SK-N-SH (cell line): ENCODE data around the gene CACNA1G. TPM values are rescaled to one million over a fixed set of nuclear protein-coding genes. Genes with fewer than 3 reads are reported as not detected.

Source experiments
- CTCF ChIA-PET: fragments of 300-600, 350-600 bp; formaldehyde crosslinking; extraction: SDS; loops from one replicate; lab custom pipeline; 2021; lab: Yijun Ruan, JAX
- POLR2A ChIA-PET: fragments of 350-600 bp; sonication (Branson Sonifier 250); formaldehyde crosslinking; extraction: SDS; loops from one replicate; lab custom pipeline; 2020; ENCODE audit warnings: antibody characterized with exemption, inconsistent platforms; lab: Yijun Ruan, JAX
- DNase-seq: peaks from one replicate; pipeline ENCODE4 v3.0.0; 2012
- H2AFZ ChIP-seq: fragments of 200-600 bp; sonication (generic); 2 replicates; pipeline ENCODE4 v1.8.1; 2016; ENCODE audit warnings: antibody characterized with exemption, mild to moderate bottlenecking, low read depth
- H3F3A ChIP-seq: fragments of 200-600 bp; sonication (generic); replicated peaks from 2 replicates; pipeline ENCODE3; 2016; ENCODE audit warnings: antibody characterized with exemption, mild to moderate bottlenecking; ENCODE audit not compliant: insufficient read depth
- H3K27ac ChIP-seq, 2 experiments: fragments of 200-500 bp in 1 of 2; fragments of 200-600 bp in 1 of 2; sonication (Bioruptor generic) in 1 of 2; sonication (generic), shearing (Covaris generic) in 1 of 2; 2 replicates each; pipeline versions ENCODE4 v1.5.1 to v1.6.1; 2014 to 2016; ENCODE audit warnings: low read depth in 2 of 2, inconsistent platforms in 1 of 2, low read length in 1 of 2, mild to moderate bottlenecking in 1 of 2, mixed read lengths in 1 of 2
- H3K27me3 ChIP-seq: fragments of 200-600 bp; sonication (generic), shearing (Covaris generic); 2 replicates; pipeline ENCODE4 v1.6.1; 2016; ENCODE audit warnings: mixed run types; ENCODE audit not compliant: insufficient read depth
- H3K36me3 ChIP-seq, 2 experiments: fragments of 200-500 bp in 1 of 2; fragments of 200-600 bp in 1 of 2; sonication (Bioruptor generic) in 1 of 2; sonication (generic) in 1 of 2; replicated peaks in 1 of 2; 2 replicates each; pipeline versions ENCODE3 to v1.5.1; 2014 to 2016; ENCODE audit warnings: low read length in 1 of 2, mild to moderate bottlenecking in 1 of 2; ENCODE audit not compliant: insufficient read depth in 2 of 2, control insufficient read depth in 1 of 2
- H3K4me1 ChIP-seq, 2 experiments: fragments of 200-500 bp in 1 of 2; fragments of 200-600 bp in 1 of 2; sonication (Bioruptor generic) in 1 of 2; sonication (generic), shearing (Covaris generic) in 1 of 2; 2 replicates each; pipeline versions ENCODE4 v1.5.1 to v1.6.1; 2014 to 2016; ENCODE audit warnings: low read depth in 1 of 2, low read length in 1 of 2, mixed run types in 1 of 2; ENCODE audit not compliant: insufficient read depth in 2 of 2, control insufficient read depth in 1 of 2
- H3K4me2 ChIP-seq: fragments of 200-600 bp; sonication (generic), shearing (Covaris generic); 2 replicates; pipeline ENCODE4 v1.6.1; 2017; ENCODE audit warnings: mixed run types
- H3K4me3 ChIP-seq, 2 experiments: fragments of 200-500 bp in 1 of 2; fragments of 200-600 bp in 1 of 2; sonication (Bioruptor generic) in 1 of 2; sonication (generic), shearing (Covaris generic) in 1 of 2; 2 replicates each; pipeline versions ENCODE4 v1.5.1 to v1.8.1; 2014 to 2016; ENCODE audit warnings: low read depth in 2 of 2, inconsistent platforms in 1 of 2, low read length in 1 of 2, mild to moderate bottlenecking in 1 of 2, mixed read lengths in 1 of 2, moderate library complexity in 1 of 2
- H3K79me2 ChIP-seq: fragments of 200-600 bp; sonication (generic); 2 replicates; pipeline ENCODE4 v1.8.1; 2017; ENCODE audit warnings: mild to moderate bottlenecking; ENCODE audit not compliant: insufficient read depth
- H3K9ac ChIP-seq: fragments of 200-600 bp; sonication (generic); 2 replicates; pipeline ENCODE4 v1.6.1; 2017; ENCODE audit warnings: mixed run types
- H3K9me2 ChIP-seq: fragments of 200-600 bp; sonication (generic); 2 replicates; pipeline ENCODE4 v1.6.1; 2017; ENCODE audit warnings: mixed run types
- H3K9me3 ChIP-seq: fragments of 200-600 bp; sonication (generic); 2 replicates; pipeline ENCODE4 v1.6.1; 2017; ENCODE audit warnings: mixed run types, mild to moderate bottlenecking, moderate library complexity
- H4K20me1 ChIP-seq: fragments of 200-600 bp; sonication (generic); 2 replicates; pipeline ENCODE4 v1.6.1; 2017; ENCODE audit warnings: mild to moderate bottlenecking, mixed run types; ENCODE audit not compliant: insufficient read depth
- CHD2 ChIP-seq: fragments of 150-350 bp; IDR thresholded peaks from 2 replicates; pipeline ENCODE4 v1.6.1; 2018; ENCODE audit warnings: low read length; ENCODE audit not compliant: partially characterized antibody
- ELF1 ChIP-seq: IDR thresholded peaks from 2 replicates; pipeline ENCODE4 v1.4.0; 2012
- EP300 ChIP-seq, 2 experiments: IDR thresholded peaks; 2 replicates each; pipeline versions ENCODE4 v1.4.0 to v1.6.1; 2012; ENCODE audit warnings: borderline replicate concordance in 1 of 2, low read depth in 1 of 2, low read length in 1 of 2
- EZH2phosphoT487 ChIP-seq: fragments of 200-600 bp; sonication (generic); IDR thresholded peaks from 2 replicates; pipeline ENCODE4 v1.6.1; 2017; ENCODE audit warnings: low read depth, mixed run types, mild to moderate bottlenecking, antibody characterized with exemption, moderate library complexity, borderline replicate concordance
- FOXJ3 ChIP-seq: sonication (generic); formaldehyde crosslinking; IDR thresholded peaks from 2 replicates; pipeline ENCODE4 v1.5.1; 2020; ENCODE audit warnings: mild to moderate bottlenecking, missing genetic modification reagents
- GABPA ChIP-seq: IDR thresholded peaks from 2 replicates; pipeline ENCODE4 v1.4.0; 2012; ENCODE audit warnings: low read depth, mild to moderate bottlenecking
- GATA2 ChIP-seq: sonication (generic); formaldehyde crosslinking; IDR thresholded peaks from 2 replicates; pipeline ENCODE4 v1.5.0; 2020; ENCODE audit warnings: mild to moderate bottlenecking, missing genetic modification reagents
- JUND ChIP-seq: IDR thresholded peaks from 2 replicates; pipeline ENCODE4 v1.4.0; 2012
- RAD21 ChIP-seq: IDR thresholded peaks from 2 replicates; pipeline ENCODE4 v1.6.1; 2012; ENCODE audit warnings: mild to moderate bottlenecking, low read length
- RCOR1 ChIP-seq: fragments of 150-350 bp; IDR thresholded peaks from 2 replicates; pipeline ENCODE4 v1.6.1; 2017; ENCODE audit warnings: antibody characterized with exemption, low read length
- RXRA ChIP-seq: IDR thresholded peaks from 2 replicates; pipeline ENCODE4 v1.4.0; 2012; ENCODE audit warnings: low read depth, mild to moderate bottlenecking, borderline replicate concordance
- SMC3 ChIP-seq: IDR thresholded peaks from 2 replicates; pipeline ENCODE4 v1.6.1; 2012; ENCODE audit warnings: low read depth, low read length, improper control_type of control experiment
- TCF12 ChIP-seq: IDR thresholded peaks from 2 replicates; pipeline ENCODE4 v1.4.0; 2012
- TEAD4 ChIP-seq: IDR thresholded peaks from 2 replicates; pipeline ENCODE4 v1.4.0; 2012; ENCODE audit warnings: mild to moderate bottlenecking, borderline replicate concordance; ENCODE audit not compliant: insufficient read depth
- YY1 ChIP-seq: IDR thresholded peaks from 2 replicates; pipeline ENCODE4 v1.4.0; 2012; ENCODE audit warnings: low read depth, mild to moderate bottlenecking
- WGBS: methylation state at CpG from one replicate; pipeline ENCODE4 v1.1.6; 2017; ENCODE audit warnings: low lambda C conversion rate; 5-methylcytosine and 5-hydroxymethylcytosine counted together
- polyA plus RNA-seq, 3 experiments: library from polyadenylated mRNA; depleted of rRNA; stranded (reverse); fragments of >200 nt; gene quantifications; 2 replicates each; pipeline ENCODE4 v1.2.3, GENCODE V29; 2012
- TF ChIP-seq, protein P1 (sequence below): fragments of 200-600 bp; sonication (generic); IDR thresholded peaks from 2 replicates; pipeline ENCODE4 v1.6.1; 2017; ENCODE audit warnings: antibody characterized with exemption, mild to moderate bottlenecking, moderate library complexity
- TF ChIP-seq, protein P2 (sequence below): IDR thresholded peaks from 2 replicates; pipeline ENCODE4 v1.6.1; 2012; ENCODE audit warnings: mild to moderate bottlenecking, low read depth, low read length, moderate library complexity
- TF ChIP-seq, protein P3 (sequence below): IDR thresholded peaks from 2 replicates; pipeline ENCODE4 v1.4.0; 2012; ENCODE audit warnings: low read depth, borderline replicate concordance
- TF ChIP-seq, protein P4 (sequence below): IDR thresholded peaks from 2 replicates; pipeline ENCODE4; 2012

CACNA1G gene
- polyA plus RNA-seq, 1 of the 3 experiments (the other 2 are of a cell fraction), result 0.21 TPM

DNA sequence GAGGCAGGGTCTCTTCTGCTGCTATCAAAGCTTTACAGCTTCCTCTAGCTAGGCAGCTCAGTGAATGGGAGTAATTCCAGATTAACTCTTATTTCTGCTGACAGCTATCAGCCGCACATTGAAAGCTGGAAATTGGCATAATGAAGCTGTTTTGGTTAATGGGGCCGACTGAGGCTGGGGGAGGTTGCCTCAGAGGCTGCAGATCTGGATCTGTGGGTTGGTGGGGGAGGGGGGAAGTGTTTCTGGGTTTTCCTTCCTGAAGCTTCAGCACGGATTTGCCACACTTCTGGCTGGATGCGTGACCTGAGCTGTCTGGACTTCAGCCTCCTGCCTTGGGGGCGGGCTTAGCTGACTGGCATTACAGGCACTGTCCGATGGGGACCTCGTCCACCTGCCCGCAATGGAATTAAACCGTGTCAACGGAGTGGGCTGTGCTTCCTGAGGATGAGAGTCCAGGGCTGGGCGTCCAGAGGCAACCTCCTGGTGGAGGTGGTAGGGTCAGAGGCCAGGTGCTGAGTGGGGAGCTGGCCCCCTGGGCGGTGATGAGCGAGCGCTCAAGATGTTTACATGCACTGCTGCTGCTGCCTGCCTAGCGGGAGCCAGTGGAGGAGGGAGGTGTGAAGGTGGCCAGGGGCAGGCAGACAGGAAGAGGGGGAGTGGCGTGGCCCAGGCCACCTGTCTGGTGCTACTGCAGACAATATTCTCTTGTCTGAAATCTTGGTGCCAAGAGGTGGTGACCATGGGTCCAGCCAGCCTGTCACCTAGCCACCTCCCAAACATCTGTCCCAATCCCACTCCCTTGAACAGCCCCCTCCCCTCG is 67.5 kb downstream of the CACNA1G start:
- no peak overlapping the region for H3K4me2 ChIP-seq

DNA sequence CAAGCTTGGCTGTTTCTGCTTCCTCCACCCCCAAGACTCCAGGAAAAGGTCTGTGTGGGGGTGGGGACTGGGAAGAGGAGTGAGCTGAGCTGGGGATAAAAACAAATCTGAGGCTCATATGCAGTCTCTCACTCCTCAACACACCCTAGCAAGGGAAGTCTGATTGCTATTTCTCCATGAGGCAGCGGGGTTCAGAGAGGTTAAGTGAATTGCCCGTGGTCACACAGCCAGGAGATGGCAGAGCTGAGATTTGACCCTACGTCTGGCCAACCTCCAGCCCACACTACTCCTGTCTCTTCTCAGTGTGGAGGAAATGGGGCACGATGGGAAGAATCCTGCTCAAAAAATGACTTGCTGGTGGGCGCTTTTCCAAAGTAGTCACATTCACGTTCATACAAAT is 69.4 kb downstream of the CACNA1G start:
- Histone ChIP-seq H3K4me1 (peaks cover 13 to 46% of the 10 kb centered on the region in 2 experiments), H3K27ac (no peak overlapping the region), H3K4me3 (no peak overlapping the region), H3K27me3 (no peaks in the 10 kb centered on the region), H3K36me3 (no peaks in the 10 kb centered on the region), H4K20me1 (no peaks in the 10 kb centered on the region), H3K9me2 (no peaks in the 10 kb centered on the region), H3K79me2 (peaks cover 2% of the 10 kb centered on the region), H3K4me2 (no peak overlapping the region), H3K9me3 (no peaks in the 10 kb centered on the region), H3K9ac (no peak overlapping the region), H3F3A (peaks cover 11% of the 10 kb centered on the region), H2AFZ (no peak overlapping the region)
- POLR2A ChIA-PET, result no interaction called here
- no peak for TF ChIP-seq CHD2
- TF ChIP-seq, protein P1, sequence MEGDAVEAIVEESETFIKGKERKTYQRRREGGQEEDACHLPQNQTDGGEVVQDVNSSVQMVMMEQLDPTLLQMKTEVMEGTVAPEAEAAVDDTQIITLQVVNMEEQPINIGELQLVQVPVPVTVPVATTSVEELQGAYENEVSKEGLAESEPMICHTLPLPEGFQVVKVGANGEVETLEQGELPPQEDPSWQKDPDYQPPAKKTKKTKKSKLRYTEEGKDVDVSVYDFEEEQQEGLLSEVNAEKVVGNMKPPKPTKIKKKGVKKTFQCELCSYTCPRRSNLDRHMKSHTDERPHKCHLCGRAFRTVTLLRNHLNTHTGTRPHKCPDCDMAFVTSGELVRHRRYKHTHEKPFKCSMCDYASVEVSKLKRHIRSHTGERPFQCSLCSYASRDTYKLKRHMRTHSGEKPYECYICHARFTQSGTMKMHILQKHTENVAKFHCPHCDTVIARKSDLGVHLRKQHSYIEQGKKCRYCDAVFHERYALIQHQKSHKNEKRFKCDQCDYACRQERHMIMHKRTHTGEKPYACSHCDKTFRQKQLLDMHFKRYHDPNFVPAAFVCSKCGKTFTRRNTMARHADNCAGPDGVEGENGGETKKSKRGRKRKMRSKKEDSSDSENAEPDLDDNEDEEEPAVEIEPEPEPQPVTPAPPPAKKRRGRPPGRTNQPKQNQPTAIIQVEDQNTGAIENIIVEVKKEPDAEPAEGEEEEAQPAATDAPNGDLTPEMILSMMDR, result no peak
- no peak for TF ChIP-seq FOXJ3 (CRISPR knock-in tag)
- TF ChIP-seq GABPA, result no peak
- TF ChIP-seq, protein P2, sequence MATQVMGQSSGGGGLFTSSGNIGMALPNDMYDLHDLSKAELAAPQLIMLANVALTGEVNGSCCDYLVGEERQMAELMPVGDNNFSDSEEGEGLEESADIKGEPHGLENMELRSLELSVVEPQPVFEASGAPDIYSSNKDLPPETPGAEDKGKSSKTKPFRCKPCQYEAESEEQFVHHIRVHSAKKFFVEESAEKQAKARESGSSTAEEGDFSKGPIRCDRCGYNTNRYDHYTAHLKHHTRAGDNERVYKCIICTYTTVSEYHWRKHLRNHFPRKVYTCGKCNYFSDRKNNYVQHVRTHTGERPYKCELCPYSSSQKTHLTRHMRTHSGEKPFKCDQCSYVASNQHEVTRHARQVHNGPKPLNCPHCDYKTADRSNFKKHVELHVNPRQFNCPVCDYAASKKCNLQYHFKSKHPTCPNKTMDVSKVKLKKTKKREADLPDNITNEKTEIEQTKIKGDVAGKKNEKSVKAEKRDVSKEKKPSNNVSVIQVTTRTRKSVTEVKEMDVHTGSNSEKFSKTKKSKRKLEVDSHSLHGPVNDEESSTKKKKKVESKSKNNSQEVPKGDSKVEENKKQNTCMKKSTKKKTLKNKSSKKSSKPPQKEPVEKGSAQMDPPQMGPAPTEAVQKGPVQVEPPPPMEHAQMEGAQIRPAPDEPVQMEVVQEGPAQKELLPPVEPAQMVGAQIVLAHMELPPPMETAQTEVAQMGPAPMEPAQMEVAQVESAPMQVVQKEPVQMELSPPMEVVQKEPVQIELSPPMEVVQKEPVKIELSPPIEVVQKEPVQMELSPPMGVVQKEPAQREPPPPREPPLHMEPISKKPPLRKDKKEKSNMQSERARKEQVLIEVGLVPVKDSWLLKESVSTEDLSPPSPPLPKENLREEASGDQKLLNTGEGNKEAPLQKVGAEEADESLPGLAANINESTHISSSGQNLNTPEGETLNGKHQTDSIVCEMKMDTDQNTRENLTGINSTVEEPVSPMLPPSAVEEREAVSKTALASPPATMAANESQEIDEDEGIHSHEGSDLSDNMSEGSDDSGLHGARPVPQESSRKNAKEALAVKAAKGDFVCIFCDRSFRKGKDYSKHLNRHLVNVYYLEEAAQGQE, result no peak
- no peak for TF ChIP-seq SMC3
- no peak for TF ChIP-seq RAD21
- no peak for TF ChIP-seq JUND
- TF ChIP-seq, protein P3, sequence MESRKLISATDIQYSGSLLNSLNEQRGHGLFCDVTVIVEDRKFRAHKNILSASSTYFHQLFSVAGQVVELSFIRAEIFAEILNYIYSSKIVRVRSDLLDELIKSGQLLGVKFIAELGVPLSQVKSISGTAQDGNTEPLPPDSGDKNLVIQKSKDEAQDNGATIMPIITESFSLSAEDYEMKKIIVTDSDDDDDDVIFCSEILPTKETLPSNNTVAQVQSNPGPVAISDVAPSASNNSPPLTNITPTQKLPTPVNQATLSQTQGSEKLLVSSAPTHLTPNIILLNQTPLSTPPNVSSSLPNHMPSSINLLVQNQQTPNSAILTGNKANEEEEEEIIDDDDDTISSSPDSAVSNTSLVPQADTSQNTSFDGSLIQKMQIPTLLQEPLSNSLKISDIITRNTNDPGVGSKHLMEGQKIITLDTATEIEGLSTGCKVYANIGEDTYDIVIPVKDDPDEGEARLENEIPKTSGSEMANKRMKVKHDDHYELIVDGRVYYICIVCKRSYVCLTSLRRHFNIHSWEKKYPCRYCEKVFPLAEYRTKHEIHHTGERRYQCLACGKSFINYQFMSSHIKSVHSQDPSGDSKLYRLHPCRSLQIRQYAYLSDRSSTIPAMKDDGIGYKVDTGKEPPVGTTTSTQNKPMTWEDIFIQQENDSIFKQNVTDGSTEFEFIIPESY, result no peak
- TF ChIP-seq EP300 (IDR thresholded peaks at IDR 0.05; ENCODE audit: borderline replicate concordance in 1 of 2, low read depth in 1 of 2, low read length in 1 of 2), result no peak
- TF ChIP-seq, protein P4, sequence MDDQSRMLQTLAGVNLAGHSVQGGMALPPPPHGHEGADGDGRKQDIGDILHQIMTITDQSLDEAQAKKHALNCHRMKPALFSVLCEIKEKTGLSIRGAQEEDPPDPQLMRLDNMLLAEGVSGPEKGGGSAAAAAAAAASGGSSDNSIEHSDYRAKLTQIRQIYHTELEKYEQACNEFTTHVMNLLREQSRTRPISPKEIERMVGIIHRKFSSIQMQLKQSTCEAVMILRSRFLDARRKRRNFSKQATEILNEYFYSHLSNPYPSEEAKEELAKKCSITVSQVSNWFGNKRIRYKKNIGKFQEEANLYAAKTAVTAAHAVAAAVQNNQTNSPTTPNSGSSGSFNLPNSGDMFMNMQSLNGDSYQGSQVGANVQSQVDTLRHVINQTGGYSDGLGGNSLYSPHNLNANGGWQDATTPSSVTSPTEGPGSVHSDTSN, result no peak
- TF ChIP-seq ELF1, result no peak
- TF ChIP-seq EZH2phosphoT487, result no peak
- no peak for TF ChIP-seq RCOR1
- WGBS, result 71% methylated on average over 6 of the region's 6 CpGs
- peak; percentile 11 for DNase-seq
- CTCF ChIA-PET, result interaction anchor here (0.6 to 21.7 kb wide), 31 partner anchors 8 to 310 kb away, joined by 3 to 1212 read pairs (median 8); partner anchors contain the start of genes ABCC3, CACNA1G, EPN3 and RSAD1

More for the DNA sequence above, 67.5 kb downstream of the CACNA1G start:
- no peak for TF ChIP-seq EP300 (IDR thresholded peaks at IDR 0.05; ENCODE audit: borderline replicate concordance in 1 of 2, low read depth in 1 of 2, low read length in 1 of 2)
- TF ChIP-seq TCF12, result no peak
- no peak for TF ChIP-seq RXRA
- TF ChIP-seq CHD2, result peak; percentile 80
- TF ChIP-seq TEAD4, result no peak
- TF ChIP-seq YY1, result no peak
- peak; percentile 69 for TF ChIP-seq GATA2 (CRISPR knock-in tag)
- CTCF ChIA-PET, result interaction anchor here (1.0 to 21.7 kb wide), 24 partner anchors 10 to 508 kb away, joined by 3 to 1212 read pairs (median 8); partner anchors contain the start of genes ABCC3, CACNA1G and SPATA20
- no peaks in the 10 kb centered on the region for H3K79me2 ChIP-seq
- no peaks in the 10 kb centered on the region for H3K27me3 ChIP-seq
- H3K9me2 ChIP-seq, result no peaks in the 10 kb centered on the region
- peak; percentile 79 for DNase-seq
- peaks cover 13 to 41% of the 10 kb centered on the region in 2 experiments for H3K4me1 ChIP-seq
- WGBS, result 59% methylated on average over 17 of the region's 17 CpGs
- no peaks in the 10 kb centered on the region for H3K36me3 ChIP-seq
- H3K9ac ChIP-seq, result no peak overlapping the region
- no peak overlapping the region for H3K4me3 ChIP-seq
- POLR2A ChIA-PET, result interaction anchor here (0.7 to 1.8 kb wide), 9 partner anchors 14 to 238 kb away, joined by 3 to 11 read pairs (median 4); partner anchors contain the start of gene TOB1
- H2AFZ ChIP-seq, result no peak overlapping the region
- no peaks in the 10 kb centered on the region for H4K20me1 ChIP-seq
- peak overlapping the region in 1 of 2 experiments; percentile 64; a peak in 2 of 4 replicates for H3K27ac ChIP-seq
- no peaks in the 10 kb centered on the region for H3K9me3 ChIP-seq
- peaks cover 7% of the 10 kb centered on the region for H3F3A ChIP-seq
